GM12872 (cell line): ENCODE measurements around the gene MLLT11.
A peak's percentile ranks its signal among the peaks of the same experiment; 100 is the strongest.

Experiments used
- TF ChIP-seq, protein P1 (sequence below): IDR thresholded peaks from 3 replicates; pipeline ENCODE4 v1.5.1; 2011; ENCODE audit warnings: low read depth, mild to moderate bottlenecking, low read length, moderate library complexity; ENCODE audit not compliant: insufficient read depth

MLLT11 gene, protein sequence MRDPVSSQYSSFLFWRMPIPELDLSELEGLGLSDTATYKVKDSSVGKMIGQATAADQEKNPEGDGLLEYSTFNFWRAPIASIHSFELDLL

DNA sequence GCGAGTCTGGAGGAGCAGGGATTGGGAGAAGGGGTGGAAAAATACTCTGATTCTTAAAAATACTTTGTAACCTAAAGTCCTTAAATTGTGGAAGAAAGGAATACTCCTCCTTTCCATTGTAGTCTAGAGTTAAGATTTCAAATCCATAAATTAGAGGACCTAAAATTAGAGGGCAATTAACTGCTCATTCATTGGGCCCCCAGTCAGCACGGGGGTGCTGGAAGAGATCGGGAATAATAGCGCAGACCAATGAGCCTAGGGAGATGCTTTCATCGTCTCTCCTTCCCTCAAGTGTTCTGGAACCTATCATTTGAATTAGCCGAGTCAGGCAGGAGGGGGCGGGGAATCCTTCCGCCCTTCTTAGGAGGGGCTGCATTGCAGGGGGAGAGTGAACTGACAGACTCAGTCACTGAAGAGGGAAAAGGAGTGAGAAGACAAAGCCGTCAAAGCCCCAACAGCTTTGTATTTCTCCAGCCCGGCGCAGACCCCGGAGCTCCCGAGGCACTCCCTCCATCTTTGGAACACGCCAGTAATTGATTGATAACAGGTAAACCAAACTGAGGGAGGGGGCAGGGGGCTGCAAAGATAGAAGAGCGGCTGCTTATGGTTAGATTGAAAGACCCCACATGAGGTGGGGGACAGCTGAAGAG is at the start of gene MLLT11:
Gene MLLT11, plus strand, starts transcription at position 391 of the 650 bp plus-strand sequence. CDS start 6,828 bp downstream, outside the sequence.
- TF ChIP-seq, protein P1, sequence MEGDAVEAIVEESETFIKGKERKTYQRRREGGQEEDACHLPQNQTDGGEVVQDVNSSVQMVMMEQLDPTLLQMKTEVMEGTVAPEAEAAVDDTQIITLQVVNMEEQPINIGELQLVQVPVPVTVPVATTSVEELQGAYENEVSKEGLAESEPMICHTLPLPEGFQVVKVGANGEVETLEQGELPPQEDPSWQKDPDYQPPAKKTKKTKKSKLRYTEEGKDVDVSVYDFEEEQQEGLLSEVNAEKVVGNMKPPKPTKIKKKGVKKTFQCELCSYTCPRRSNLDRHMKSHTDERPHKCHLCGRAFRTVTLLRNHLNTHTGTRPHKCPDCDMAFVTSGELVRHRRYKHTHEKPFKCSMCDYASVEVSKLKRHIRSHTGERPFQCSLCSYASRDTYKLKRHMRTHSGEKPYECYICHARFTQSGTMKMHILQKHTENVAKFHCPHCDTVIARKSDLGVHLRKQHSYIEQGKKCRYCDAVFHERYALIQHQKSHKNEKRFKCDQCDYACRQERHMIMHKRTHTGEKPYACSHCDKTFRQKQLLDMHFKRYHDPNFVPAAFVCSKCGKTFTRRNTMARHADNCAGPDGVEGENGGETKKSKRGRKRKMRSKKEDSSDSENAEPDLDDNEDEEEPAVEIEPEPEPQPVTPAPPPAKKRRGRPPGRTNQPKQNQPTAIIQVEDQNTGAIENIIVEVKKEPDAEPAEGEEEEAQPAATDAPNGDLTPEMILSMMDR, result no peak

DNA sequence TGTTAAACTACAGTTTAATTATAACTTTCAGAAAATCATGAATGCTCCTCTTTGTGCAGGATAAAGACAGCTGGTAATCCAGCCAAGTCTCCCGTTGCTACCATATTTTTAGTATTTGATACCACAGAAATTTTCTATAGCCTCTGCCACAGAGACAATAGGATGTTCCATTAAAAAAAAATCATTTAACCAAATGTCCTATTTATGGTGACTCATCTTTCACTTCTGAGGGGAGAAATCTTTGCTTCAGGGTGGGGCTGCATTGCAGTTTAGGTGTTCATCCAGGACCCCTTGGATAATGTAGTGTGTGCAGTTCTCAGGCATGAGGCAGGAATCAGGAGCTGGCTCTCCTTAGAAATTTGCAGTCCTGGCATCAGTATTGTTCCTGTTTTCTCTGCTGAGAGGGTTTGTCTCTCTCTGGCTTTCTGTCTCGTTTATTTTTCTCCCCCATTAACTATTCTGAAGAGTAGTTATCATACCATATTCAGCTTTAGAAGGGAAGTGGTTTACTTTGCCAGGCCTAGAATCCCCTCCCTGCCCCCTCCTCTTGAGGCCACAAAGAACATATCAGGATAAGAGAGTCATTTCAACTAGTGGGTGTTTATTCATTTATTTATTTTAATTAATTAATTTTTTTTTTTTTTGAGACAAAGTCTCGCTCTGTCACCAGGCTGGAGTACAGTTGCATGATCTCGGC is 48.9 kb upstream of the MLLT11 start:
- TF ChIP-seq, protein P1, result no peak

DNA sequence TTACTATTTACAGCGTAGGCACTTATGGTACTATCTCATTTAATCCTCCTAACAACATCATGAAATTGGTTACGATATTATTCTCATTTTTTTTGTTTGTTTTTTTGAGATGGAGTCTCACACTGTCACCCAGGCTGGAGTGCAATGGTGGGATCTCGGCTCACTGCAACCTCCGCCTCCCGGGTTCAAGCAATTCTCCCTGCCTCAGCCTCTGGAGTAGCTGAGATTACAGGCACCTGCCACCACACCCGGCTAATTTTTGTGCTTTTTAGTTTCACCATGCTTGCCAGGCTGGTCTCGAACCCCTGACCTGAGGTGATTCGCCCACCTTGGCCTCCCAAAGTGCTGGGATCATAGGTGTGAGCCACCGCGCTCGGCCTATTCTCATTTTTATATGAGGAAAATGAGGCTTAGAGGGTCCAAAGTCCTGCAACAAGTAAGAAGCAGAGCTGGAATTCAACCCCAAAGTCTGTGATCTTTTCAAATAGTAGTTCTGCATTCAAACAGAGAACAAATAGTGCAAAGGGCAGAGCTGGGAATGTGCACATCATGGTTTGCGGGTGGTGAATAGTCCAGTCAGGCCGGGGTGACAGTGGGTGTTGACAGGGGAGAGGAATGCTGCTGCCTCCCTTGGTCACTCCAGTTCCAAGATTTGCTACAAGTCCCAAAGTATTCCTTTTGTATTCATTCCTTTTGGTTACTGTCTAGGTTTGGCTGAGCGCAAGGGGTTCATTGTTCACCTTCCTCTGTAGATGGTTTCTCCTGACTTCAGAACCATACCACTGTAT is 47.3 kb upstream of the MLLT11 start:
- TF ChIP-seq, protein P1, result no peak

DNA sequence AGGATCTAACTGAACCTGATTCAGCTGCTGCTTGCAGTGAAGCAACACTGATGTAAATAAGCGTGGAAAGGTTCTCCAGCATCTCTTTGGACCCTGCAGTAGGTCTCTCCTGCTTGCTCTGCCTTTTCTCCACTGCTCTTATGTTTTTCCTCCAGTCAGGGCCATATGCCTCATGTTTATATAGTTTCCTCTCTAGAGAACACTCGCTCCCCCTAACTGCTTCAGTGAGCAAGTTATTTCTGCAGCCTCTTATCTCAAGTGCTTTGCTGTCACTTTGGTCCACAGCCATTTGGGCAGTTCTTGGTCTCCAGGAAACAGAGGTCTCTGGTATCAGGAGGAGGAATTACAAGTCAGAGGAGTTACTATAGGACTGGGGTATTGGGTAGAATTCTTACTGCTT is 46.7 kb upstream of the MLLT11 start:
- TF ChIP-seq, protein P1, result no peak

DNA sequence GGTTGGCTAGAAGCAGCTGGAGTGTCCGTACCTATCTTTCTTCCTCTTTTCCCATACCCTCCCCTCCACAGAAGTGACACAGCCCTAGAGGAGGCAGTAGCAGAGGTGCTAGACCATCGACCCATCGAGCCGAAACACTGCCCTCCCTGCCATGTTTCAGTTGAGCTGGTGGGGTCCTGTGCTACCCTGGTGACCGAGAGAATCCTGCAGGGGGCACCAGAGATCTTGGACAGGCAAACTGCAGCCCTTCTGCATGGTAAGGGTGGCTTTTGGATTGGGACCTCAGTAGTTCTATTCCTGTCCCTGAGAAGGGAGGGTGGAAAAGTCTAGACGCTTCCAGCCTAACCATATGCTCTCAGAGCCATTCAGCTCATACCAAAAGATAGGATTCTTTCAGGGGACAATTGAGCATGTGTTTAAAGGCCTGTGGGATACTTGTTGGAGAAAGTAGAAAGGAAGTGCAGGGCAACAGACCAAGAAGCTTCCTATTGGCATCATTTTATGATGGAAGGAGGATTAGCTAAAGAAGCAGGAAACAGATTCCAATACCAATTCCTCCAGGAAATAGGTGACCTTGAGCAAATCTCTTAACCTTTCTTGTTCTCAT is 35.6 kb upstream of the MLLT11 start:
- TF ChIP-seq, protein P1, result peak; percentile 85

DNA sequence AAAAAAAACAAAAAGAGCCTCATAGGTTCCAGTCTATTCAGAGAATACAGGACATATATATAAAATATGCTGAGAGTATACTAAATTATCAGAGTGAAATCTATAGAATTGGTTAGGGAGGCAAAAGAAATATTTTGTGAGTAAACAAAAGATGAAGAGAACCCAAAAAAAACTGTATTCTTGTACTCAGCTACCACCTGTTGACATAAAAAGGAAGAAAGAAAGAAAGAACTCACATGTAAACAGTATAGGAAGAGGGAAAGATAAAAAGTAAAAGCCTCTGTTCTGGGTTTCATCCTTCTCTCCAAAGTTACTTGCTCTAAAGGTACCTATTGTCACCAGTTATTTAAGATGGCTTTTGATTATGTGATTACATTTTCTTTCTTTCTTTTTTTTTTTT is 33.7 kb upstream of the MLLT11 start:
- TF ChIP-seq, protein P1, result no peak

DNA sequence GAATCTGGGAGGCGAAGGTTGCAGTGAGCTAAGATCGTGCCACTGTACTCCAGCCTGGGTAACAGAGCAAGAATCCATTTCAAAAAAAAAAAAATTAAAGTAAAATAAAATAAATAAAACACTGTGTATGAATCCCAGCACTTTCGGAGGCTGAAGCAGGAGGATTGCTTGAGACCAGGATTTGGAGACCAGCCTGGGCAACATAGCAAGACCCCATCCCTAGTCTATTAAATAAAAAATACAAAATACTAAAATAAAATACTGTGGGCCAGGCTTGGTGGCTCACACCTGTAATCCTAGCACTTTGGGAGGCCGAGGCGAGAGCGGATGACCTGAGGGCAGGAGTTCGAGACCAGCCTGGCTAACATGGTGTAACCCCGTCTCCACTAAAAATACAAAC is 28.0 kb upstream of the MLLT11 start:
- TF ChIP-seq, protein P1, result no peak
